ENCODE measurements around the gene GOLPH3L. TPM values are rescaled to one million over a fixed set of nuclear protein-coding genes. Genes with fewer than 3 reads are reported as not detected.

Gene GOLPH3L
- total and polyA plus RNA-seq, 10 of the 15 experiments (the other 5 are each of a cell fraction or from before 2014, with no cell fraction given), result 7.7 to 29.9 (median 19.2) TPM

DNA sequence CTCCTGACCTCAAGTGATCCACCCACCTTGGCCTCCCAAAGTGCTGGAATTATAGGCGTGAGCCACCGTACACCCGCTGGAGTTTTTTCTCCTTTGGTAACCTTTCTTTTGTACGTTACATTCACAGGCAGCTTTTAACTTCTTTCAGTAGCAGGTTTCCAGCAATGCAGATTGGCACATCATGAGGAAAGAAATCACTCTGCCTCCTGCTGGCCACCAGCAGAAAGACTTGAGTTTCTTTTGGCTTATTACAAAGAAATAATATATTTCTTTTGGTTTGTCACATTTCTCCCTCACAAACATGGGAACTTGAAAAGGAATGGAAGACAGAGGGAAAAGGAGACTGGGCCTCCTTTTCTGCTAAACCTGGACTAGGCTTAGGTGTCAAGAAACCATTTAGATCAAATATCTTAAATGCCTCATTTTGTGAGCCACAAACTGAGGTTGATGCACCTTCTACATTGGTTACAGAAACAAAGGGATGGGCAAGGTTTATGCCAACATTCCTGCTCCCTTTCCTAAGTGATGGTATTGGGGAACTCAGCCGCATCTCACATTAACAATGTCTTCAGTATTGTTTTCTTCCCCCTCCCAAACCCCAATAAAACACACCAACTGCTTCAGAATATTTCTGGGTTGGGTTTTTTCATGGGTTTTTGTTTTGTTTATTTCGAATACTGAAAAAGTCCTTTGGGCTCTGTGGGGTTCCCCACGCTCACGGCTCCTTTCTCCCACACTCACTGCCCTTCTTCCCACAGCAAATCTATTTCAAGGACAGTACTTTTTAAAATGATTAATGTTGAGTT lies 75.3 kb downstream of the GOLPH3L start:
- no peaks in the 10 kb centered on the region for H4K20me1 ChIP-seq (ENCODE audit: control insufficient read depth, insufficient read depth)
- ChIA-PET CTCF (interaction anchor here (0.6 to 14.0 kb wide), 18 partner anchors 8 to 374 kb away, joined by 3 to 390 read pairs (median 4); partner anchors contain the start of genes ENSA and MCL1), RAD21 (ENCODE audit: unreplicated experiment) (interaction anchor here (0.6 to 7.4 kb wide), 10 partner anchors 9 to 181 kb away, joined by 3 to 149 read pairs (median 4); partner anchors contain the start of genes GOLPH3L and MCL1), POLR2A (interaction anchor here (0.6 to 8.7 kb wide), 9 partner anchors 8 to 71 kb away, joined by 3 to 67 read pairs (median 6); partner anchors contain the start of gene MCL1), SMC1A (ENCODE audit: uncharacterized antibody, unreplicated experiment) (interaction anchor here (1.1 to 18.8 kb wide), 9 partner anchors 9 to 112 kb away, joined by 3 to 367 read pairs (median 3); partner anchors contain the start of gene MCL1)
- H3K4me3 ChIP-seq, result no peak overlapping the region
- no peak overlapping the region for H2AFZ ChIP-seq (ENCODE audit: control insufficient read depth, low read depth, low read length)
- BruUV-seq (replicated peaks), result TSS peak; percentile 55
- intact Hi-C loops (cut with micrococcal nuclease; ENCODE audit: unreplicated experiment), result loop anchor here (1.0 to 10.0 kb wide), 5 partner anchors 60 to 353 kb away; partner anchors contain the start of genes CERS2, CTSS, SETDB1 and TARS2
- peak overlapping the region; percentile 56 for H3K4me2 ChIP-seq (ENCODE audit: control insufficient read depth, insufficient read depth)
- peak overlapping the region; percentile 53; the same call in 1 of the 2 replicates for H3K9ac ChIP-seq (ENCODE audit: control insufficient read depth, insufficient read depth, low read length)
- peak overlapping the region; percentile 67 for H3K27ac ChIP-seq (ENCODE audit: control insufficient read depth, insufficient read depth)
- ATAC-seq (peak; percentile 62), FAIRE-seq (no peak), DNase-seq (ENCODE audit: low read depth, low spot score) (no peak)
- peaks cover 26% of the 10 kb centered on the region for H3K4me1 ChIP-seq (ENCODE audit: control insufficient read depth, insufficient read depth, low read length)
- peaks cover 9% of the 10 kb centered on the region for H3K79me2 ChIP-seq (ENCODE audit: control insufficient read depth, insufficient read depth, low read length)
- no peaks in the 10 kb centered on the region for H3K9me3 ChIP-seq (replicated peaks; ENCODE audit: control insufficient read depth, insufficient read depth, low read length)
- H3K27me3 ChIP-seq (replicated peaks in 1 of 2; ENCODE audit: control insufficient read depth in 2 of 2, insufficient read depth in 2 of 2, low read length in 1 of 2), result no peaks in the 10 kb centered on the region
- in situ Hi-C loops (cut with MboI), result no loop called here
- peaks cover 0 to 36% of the 10 kb centered on the region in 2 experiments for H3K36me3 ChIP-seq (ENCODE audit: control insufficient read depth in 2 of 2, insufficient read depth in 2 of 2, low read length in 1 of 2)
- 8% methylated on average over 8 of the region's 8 CpGs for WGBS (ENCODE audit: insufficient coverage, insufficient replicate concordance, low lambda C conversion rate, missing lambda C conversion rate)
- TF ChIP-seq, protein P1, sequence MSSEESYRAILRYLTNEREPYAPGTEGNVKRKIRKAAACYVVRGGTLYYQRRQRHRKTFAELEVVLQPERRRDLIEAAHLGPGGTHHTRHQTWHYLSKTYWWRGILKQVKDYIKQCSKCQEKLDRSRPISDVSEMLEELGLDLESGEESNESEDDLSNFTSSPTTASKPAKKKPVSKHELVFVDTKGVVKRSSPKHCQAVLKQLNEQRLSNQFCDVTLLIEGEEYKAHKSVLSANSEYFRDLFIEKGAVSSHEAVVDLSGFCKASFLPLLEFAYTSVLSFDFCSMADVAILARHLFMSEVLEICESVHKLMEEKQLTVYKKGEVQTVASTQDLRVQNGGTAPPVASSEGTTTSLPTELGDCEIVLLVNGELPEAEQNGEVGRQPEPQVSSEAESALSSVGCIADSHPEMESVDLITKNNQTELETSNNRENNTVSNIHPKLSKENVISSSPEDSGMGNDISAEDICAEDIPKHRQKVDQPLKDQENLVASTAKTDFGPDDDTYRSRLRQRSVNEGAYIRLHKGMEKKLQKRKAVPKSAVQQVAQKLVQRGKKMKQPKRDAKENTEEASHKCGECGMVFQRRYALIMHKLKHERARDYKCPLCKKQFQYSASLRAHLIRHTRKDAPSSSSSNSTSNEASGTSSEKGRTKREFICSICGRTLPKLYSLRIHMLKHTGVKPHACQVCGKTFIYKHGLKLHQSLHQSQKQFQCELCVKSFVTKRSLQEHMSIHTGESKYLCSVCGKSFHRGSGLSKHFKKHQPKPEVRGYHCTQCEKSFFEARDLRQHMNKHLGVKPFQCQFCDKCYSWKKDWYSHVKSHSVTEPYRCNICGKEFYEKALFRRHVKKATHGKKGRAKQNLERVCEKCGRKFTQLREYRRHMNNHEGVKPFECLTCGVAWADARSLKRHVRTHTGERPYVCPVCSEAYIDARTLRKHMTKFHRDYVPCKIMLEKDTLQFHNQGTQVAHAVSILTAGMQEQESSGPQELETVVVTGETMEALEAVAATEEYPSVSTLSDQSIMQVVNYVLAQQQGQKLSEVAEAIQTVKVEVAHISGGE (CRISPR knock-in tag; IDR thresholded peaks at IDR 0.05), result no peak
- TF ChIP-seq MEF2B (IDR thresholded peaks at IDR 0.05; ENCODE audit: partially characterized antibody, poor library complexity, severe bottlenecking) (peak; percentile 27), FOS (IDR thresholded peaks at IDR 0.05; ENCODE audit: borderline replicate concordance, extremely low read depth, insufficient read length) (no peak), SUPT20H (IDR thresholded peaks at IDR 0.05; ENCODE audit: borderline replicate concordance, control insufficient read depth, low read depth, low read length) (no peak), NFXL1 (IDR thresholded peaks at IDR 0.05; ENCODE audit: borderline replicate concordance) (no peak), POLR2AphosphoS5 (IDR thresholded peaks at IDR 0.05; ENCODE audit: low read length) (no peak), NR2C1 (IDR thresholded peaks at IDR 0.05) (no peak), MEF2A (IDR thresholded peaks at IDR 0.05; ENCODE audit: insufficient read depth, low read depth, low read length) (0 out of 2 replicates have a peak, but pooled peaks have one; percentile 16)
- TF ChIP-seq, protein P2, sequence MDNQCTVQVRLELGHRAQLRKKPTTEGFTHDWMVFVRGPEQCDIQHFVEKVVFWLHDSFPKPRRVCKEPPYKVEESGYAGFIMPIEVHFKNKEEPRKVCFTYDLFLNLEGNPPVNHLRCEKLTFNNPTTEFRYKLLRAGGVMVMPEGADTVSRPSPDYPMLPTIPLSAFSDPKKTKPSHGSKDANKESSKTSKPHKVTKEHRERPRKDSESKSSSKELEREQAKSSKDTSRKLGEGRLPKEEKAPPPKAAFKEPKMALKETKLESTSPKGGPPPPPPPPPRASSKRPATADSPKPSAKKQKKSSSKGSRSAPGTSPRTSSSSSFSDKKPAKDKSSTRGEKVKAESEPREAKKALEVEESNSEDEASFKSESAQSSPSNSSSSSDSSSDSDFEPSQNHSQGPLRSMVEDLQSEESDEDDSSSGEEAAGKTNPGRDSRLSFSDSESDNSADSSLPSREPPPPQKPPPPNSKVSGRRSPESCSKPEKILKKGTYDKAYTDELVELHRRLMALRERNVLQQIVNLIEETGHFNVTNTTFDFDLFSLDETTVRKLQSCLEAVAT (IDR thresholded peaks at IDR 0.05), result peak; percentile 11; the same call in 1 of the 2 replicates
- TF ChIP-seq, protein P3, sequence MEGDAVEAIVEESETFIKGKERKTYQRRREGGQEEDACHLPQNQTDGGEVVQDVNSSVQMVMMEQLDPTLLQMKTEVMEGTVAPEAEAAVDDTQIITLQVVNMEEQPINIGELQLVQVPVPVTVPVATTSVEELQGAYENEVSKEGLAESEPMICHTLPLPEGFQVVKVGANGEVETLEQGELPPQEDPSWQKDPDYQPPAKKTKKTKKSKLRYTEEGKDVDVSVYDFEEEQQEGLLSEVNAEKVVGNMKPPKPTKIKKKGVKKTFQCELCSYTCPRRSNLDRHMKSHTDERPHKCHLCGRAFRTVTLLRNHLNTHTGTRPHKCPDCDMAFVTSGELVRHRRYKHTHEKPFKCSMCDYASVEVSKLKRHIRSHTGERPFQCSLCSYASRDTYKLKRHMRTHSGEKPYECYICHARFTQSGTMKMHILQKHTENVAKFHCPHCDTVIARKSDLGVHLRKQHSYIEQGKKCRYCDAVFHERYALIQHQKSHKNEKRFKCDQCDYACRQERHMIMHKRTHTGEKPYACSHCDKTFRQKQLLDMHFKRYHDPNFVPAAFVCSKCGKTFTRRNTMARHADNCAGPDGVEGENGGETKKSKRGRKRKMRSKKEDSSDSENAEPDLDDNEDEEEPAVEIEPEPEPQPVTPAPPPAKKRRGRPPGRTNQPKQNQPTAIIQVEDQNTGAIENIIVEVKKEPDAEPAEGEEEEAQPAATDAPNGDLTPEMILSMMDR (IDR thresholded peaks at IDR 0.05 in 2 of 3, conservative IDR thresholded peaks at IDR 0.05 in 1 of 3; ENCODE audit: control insufficient read depth in 2 of 3, extremely low read depth in 1 of 3, insufficient read depth in 1 of 3, low read depth in 3 of 3, low read length in 3 of 3), result peak; percentile 57 to 74 (median 63); a peak in 5 of 6 replicates
- TF ChIP-seq, protein P4, sequence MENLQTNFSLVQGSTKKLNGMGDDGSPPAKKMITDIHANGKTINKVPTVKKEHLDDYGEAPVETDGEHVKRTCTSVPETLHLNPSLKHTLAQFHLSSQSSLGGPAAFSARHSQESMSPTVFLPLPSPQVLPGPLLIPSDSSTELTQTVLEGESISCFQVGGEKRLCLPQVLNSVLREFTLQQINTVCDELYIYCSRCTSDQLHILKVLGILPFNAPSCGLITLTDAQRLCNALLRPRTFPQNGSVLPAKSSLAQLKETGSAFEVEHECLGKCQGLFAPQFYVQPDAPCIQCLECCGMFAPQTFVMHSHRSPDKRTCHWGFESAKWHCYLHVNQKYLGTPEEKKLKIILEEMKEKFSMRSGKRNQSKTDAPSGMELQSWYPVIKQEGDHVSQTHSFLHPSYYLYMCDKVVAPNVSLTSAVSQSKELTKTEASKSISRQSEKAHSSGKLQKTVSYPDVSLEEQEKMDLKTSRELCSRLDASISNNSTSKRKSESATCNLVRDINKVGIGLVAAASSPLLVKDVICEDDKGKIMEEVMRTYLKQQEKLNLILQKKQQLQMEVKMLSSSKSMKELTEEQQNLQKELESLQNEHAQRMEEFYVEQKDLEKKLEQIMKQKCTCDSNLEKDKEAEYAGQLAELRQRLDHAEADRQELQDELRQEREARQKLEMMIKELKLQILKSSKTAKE (IDR thresholded peaks at IDR 0.05; ENCODE audit: low read depth, poor library complexity, severe bottlenecking), result peak; percentile 30
